ENCODE data around the gene OSER1. TPM values are rescaled to one million over a fixed set of nuclear protein-coding genes. Genes with fewer than 3 reads are reported as not detected.
"Not testable (repeated sequence)": the region's sequence is repeated elsewhere in the genome, so short reads cannot be mapped to it uniquely, and the experiment has no call there.

The OSER1 gene
- total and polyA plus RNA-seq, 2 of the 8 experiments (the other 6 are each of a cell fraction or from before 2014, with no cell fraction given): 24.5 to 31.8 TPM

DNA sequence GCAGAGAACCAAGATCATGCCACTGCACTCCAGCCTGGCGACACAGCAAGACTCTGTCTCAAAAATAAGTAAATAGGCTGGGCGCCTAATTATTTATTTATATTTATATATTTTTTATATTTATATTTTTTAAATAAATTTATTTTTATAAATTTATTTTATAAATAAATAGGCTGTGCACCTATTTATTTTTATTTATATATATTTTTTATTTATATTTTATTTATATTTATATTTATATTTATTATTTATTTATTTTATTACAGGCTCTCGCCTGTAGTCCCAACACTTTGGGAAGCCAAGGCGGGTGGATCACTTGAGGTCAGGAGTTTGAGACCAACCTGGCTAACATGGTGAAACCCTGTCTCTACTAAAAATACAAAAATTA lies 21.9 kb upstream of the OSER1 start:
- H3K56ac ChIP-seq (replicated peaks; ENCODE audit: insufficient read length, low read depth, low read length); H3K27ac ChIP-seq (ENCODE audit: low read depth, low read length); H2BK120ac ChIP-seq (replicated peaks; ENCODE audit: low read depth, low read length); H2BK5ac ChIP-seq (ENCODE audit: low read depth, low read length); H3K4me3 ChIP-seq (ENCODE audit: extremely low read depth in 1 of 4, insufficient read depth in 2 of 4, low read depth in 3 of 4, low read length in 4 of 4); H3K27me3 ChIP-seq (replicated peaks in 1 of 4; ENCODE audit: control insufficient read depth in 3 of 4, extremely low read depth in 1 of 4, insufficient read depth in 3 of 4, low read length in 3 of 4); H3K9me3 ChIP-seq (ENCODE audit: insufficient read depth in 2 of 2, low read depth in 1 of 2, low read length in 1 of 2); H3K79me1 ChIP-seq (ENCODE audit: low read depth, low read length); H3K9ac ChIP-seq (replicated peaks in 1 of 4; ENCODE audit: extremely low read depth in 1 of 4, low read depth in 3 of 4, low read length in 3 of 4); POLR2A ChIA-PET (ENCODE audit: partially characterized antibody); H3K23me2 ChIP-seq (ENCODE audit: low read depth, low read length); H4K91ac ChIP-seq (replicated peaks; ENCODE audit: insufficient read length, low read length); H3K23ac ChIP-seq (ENCODE audit: insufficient read length); FAIRE-seq; DNase-seq (ENCODE audit: low read depth in 1 of 2, low spot score in 2 of 2); H4K5ac ChIP-seq (ENCODE audit: insufficient read length, low read depth, low read length); H3K18ac ChIP-seq (ENCODE audit: extremely low read depth, low read length); H3K4ac ChIP-seq (replicated peaks; ENCODE audit: insufficient read length, low read depth, low read length); H3K79me2 ChIP-seq (ENCODE audit: control insufficient read depth in 1 of 2, insufficient read depth in 2 of 2, low read length in 2 of 2); H2AFZ ChIP-seq (ENCODE audit: low read length); H2AK5ac ChIP-seq (ENCODE audit: low read depth, low read length); H2BK15ac ChIP-seq (ENCODE audit: low read length); H3K14ac ChIP-seq (ENCODE audit: insufficient read length); H2BK20ac ChIP-seq (ENCODE audit: low read length); H3K4me1 ChIP-seq (replicated peaks in 1 of 4; ENCODE audit: control insufficient read depth in 3 of 4, insufficient read depth in 4 of 4, low read length in 3 of 4); H3K36me3 ChIP-seq (ENCODE audit: control insufficient read depth in 2 of 4, insufficient read depth in 4 of 4, low read length in 3 of 4); H4K20me1 ChIP-seq (replicated peaks in 1 of 2; ENCODE audit: control insufficient read depth in 1 of 2, insufficient read depth in 2 of 2, low read length in 2 of 2); H3K4me2 ChIP-seq (ENCODE audit: insufficient read depth in 1 of 2, low read depth in 2 of 2, low read length in 2 of 2); H2BK12ac ChIP-seq (ENCODE audit: low read depth, low read length); H4K8ac ChIP-seq (ENCODE audit: extremely low read depth, insufficient read depth, low read length): not testable (repeated sequence)
- 93% methylated on average over 4 of the region's 4 CpGs; no CpG with 5 or more reads in 1 of the 2 experiments for WGBS, 2 experiments (ENCODE audit: extremely low coverage in 1 of 2, insufficient coverage in 1 of 2, insufficient read length in 1 of 2, insufficient replicate concordance in 2 of 2, low coverage in 1 of 2, low lambda C conversion rate in 2 of 2, missing lambda C conversion rate in 1 of 2)
- CTCF ChIA-PET (ENCODE audit: partially characterized antibody): interaction anchor here (1.0 to 4.0 kb wide), 7 partner anchors 9 to 32 kb away, joined by 3 to 26 read pairs (median 5); partner anchors contain the start of gene GDAP1L1
